ENCODE results near the gene MAB21L4.

MAB21L4 gene

DNA sequence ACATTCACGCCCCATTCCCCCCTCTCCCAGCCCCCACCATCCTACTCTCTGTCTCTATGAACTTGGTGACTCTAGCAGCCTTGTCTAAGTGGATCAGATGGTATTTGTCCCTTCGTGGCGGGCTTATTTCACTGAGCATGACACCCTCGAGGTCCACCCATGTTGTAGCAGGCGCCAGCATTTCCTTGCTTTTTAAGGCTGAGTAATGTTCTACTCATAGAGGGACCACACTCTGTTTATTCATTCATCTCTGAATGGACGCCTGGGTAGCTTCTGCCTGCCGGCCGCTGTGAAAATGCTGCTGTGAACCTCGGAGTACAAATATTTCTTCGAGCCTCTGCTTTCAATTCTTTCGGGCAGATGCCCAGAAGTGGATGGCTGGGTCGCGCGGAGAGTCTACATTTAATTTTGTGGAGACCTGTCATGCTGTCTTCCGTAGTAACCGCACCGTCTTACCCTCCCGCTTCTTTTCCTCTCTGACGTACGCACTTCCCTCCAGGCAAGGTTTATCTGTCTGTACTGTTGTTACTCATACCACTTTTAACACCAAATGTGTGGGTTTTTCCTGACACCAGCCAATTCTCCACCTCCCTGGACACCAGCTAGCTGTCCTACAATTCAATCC lies 15.8 kb upstream of the MAB21L4 start:
- DNase-seq, result no peak

DNA sequence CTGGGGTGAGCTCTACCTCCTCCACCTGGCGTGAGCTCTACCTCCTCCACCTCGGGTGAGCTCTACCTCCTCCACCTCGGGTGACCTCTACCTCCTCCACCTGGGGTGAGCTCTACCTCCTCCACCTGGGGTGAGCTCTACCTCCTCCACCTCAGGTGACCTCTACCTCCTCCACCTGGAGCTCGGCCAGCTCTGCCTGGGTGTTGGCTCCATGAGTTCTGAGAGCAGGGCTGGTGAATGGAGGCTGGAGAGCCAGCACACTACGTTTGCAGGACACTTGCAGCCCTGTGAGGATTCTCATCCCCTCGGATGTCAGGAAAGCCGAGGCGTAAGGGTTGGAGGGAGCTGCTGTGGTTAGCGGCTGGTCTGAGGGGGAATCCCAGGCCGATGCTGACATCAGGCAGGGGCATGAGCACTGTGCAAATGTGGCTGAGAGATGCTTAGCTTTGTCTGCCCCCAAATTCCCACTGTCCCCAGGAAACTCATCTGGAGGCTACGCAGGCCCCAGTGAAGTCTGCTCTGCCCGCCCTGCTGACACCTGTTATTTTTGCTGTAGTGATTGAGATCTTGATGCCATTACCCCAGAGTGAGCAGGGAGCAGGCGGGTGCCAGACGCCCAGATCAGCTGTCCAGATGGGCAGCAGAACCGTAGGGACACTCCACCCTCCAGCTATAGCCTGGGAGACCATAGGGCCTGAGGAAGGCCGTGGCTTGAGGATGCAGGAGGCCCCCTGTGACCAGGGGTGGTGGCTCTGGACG lies 13.4 kb upstream of the MAB21L4 start:
- DNase-seq, result no peak

DNA sequence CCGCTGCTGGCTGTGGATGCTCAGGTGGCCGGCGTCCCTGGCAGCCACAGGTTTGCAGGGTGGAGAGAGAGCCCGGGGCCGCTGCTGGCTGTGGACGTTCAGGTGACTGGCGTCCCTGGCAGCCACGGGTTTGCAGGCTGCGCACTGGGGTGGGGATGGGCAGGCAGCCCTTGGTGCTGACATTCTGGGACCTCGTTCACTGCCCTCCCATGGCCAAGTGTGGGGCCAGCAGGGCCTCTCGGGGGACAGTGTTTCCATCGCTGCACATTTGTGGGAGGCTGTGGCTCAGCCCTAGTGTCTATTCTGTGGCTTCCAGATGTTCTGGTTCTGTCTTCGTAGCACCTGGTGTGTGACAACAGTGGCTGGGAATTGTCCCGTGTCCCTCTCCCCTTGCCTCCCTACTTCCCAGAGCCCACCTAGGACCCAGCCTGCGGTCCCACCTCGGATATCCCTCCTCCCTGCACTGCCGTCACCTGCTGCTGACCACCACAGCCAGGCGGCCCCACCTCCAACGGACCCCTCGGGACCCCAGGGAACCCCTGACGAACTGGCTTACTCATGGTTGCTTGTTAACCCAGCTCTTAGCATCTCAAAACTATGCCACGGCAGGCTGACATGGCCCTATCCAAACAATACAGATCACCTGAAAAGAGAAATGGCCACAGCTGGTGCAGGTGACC lies 11.1 kb upstream of the MAB21L4 start:
- no peak for DNase-seq

DNA sequence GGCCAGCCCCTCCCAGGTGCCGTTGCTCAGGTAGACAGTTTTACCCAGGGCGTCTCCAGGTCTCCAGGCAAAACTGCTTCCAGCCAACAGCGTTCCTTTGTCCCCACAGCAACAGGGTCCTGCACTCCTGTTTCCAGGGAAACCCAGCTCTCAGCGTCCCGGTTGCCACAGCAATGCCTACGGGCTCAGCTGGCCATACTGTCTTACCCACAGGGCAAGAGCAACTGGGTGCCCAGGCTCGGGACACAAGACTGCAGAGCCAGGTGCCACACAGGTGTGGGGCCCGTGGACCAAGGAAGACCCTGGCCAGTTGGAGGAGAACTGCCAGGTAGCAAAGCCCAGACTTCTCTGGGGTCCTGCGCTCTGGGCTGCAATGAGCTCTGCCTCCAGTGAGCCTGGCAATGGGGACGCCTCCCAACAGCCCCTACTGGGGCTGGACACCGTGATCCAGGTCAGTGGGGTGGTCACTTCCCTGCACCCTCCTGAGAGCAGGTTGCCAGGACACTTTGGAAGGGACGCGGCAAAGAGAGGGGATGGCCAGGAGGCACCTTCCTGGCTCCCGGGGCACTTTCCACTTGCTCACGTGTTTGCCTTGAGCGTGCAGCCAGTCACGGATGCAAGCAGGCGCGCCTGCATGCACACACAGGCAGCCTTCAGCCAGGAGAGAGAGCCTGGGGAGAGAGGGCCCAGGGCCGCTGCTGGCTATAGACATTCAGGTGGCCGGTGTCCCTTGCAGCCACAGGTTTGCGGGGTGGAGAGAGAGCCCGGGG lies 10.4 kb upstream of the MAB21L4 start, which contains the start of gene CROCC2:
Gene CROCC2 (plus strand): TSS at position 196 of the 770 bp plus-strand sequence. CDS start 178 bp downstream, at position 374.
- no peak for DNase-seq

DNA sequence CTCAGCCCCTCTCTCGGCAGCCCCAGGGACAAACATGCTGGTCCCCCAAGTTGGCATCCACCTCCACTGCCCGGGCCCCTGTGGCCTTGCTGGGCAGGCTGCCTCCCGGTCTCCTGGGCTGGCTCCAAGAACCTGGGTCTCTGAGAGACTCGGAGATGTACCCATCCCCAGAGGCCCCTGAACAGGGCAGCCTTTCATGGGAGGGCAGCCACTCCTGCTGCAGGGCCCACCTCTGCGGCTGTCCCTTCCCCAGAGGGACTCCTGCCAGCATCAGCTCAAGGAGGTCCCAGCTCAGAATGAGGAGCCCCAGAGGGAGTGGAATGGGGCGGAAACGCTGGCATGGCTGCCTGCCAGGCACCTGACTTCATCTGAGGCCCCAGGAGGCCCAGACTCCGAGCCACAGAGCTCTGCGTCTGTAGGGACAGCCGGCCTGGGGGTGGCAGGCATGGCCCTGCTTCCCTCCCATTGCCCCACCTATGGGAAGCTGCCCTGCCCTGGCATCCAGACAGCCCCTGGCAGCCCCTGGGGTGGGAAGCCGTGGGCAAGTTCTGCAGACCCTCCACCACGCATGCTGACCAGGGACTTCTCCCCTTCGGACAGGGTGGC lies 9.3 kb upstream of the MAB21L4 start:
- DNase-seq, result no peak

DNA sequence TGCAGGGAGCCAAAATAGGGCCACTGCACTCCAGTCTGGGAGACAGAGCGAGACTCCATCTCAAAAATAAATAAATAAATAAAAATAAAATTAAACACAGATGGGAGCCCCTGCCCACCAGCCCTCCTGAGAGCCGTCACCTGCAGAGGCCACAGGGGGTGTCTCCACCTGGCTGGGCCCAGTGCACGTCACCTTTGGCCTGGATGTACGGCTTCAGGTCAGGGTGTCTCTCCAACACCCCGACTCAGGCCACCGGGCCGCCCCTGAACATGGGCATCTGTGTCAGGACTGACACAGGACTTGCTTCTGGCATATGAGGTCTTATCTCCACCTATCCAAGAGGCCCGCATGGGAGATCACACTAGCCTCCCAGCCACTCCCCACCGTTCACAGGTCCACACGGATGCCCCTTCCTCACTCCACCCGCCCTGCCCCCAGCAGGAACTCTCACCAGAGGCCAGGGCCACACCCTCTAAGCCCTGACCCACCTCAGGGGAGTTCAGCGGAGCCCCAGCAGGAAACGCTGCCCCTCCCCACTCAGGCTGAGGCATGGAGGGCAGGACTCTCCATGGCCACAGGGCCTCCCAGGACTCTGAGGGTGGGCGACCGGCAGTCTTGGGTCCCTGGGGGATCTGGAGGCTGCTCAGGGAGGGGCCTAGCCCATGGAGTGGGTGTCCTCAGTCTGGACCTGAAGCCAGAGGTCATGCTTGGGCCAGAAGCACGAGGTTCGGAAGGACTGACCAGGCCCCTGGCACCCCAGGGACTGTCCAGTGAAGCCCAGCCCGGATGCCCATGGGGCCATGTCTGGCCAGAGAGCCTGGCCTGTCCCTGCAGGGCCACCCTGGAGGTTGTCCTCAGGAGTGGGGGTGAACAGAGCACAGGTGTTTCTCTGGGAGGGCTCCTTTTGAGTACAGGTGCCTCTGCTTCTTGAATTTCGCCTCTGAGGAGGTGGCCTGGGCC lies 8.5 kb upstream of the MAB21L4 start:
- DNase-seq, result no peak

DNA sequence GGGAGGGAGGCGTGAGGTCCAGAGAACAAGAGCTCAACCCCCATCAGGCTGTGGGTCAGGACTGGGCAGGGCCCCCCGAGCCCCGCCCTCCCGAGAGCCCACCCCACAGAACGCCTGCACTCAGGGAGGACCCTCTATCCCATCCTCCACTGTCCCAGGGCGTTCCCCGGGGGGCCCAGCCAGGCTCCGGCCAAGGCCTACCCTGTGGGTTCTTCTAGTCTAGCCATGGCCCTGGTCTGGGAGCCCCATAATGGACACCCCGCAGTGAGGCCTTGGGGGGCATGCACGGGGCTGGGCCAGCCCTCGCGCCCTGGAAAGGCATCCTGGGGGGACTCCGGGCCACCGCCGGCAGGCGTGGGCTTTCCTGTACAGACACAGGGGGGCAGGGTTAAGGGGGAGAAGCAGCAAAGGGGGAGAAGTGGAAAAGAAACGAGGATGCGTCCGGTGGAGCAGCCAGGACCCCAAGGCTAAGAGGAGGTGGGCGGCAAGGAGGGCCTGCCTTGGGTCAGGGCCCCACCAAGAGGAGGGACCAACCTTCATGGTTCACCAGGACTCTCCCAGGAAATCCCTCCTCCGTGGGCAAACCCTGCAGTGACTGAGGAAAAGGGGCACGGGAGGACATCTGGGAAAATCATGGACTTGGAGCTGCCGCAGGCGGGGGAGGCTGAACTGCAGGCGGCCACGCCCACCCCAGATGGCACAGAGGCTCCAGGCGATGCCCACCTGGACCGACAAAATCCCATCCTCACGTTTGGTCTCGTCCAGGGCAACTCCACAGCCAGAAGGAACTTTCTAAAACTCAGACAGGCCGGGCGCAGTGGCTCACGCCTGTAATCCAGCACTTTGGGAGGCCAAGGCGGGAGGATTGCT lies 7.5 kb upstream of the MAB21L4 start:
- DNase-seq, result no peak

DNA sequence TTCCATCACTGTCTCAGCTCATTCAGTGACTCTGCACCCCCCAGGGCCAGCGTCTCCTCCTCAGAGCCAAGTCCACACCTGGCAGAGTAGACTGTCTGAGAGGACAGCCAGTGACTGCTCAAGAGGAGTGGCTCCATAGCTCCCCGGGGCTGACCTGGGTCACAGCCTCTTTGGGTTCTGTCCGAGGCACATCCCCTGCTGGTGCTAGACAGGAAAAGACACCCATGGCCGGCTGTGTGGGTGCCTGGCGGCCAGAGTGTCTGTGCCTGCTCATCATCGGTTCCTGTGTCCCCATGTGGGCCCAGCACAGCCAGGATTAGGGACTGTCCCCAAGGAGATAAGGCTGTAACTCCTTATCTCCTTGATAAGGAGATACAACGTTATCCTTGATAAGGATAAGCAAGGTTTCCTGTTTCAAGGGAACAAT lies 6.7 kb upstream of the MAB21L4 start:
- DNase-seq, result no peak

DNA sequence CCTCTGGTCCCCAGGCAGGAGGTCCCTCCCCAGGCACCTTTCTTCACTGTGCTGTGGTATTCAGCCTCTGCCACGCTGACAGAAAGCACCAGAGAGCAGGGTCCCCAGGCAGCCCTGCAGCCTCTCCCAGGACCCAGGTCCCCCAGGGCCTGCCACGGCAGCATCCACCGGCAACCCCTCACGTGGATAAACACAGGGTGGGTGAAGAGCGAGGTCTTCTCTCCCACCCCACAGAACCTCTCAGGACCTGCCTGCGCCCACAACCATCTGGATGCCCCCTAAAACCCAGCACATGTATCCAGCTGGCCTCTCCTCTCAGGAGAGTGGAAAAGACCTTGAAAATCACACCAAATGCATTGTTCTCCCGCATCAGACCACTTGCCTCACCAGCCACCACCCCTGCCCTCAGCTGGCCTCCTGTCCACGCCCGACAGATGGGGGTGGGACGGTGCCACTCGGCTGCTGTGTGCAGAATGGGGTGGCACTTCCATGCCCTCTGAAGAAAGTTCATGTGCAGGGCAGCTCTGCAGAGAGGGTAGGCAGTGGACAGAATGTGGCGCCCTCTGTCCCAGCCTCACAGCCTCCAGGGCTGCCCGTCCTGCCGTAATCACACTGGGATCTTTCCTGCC lies 6.1 kb upstream of the MAB21L4 start:
- DNase-seq, result no peak

DNA sequence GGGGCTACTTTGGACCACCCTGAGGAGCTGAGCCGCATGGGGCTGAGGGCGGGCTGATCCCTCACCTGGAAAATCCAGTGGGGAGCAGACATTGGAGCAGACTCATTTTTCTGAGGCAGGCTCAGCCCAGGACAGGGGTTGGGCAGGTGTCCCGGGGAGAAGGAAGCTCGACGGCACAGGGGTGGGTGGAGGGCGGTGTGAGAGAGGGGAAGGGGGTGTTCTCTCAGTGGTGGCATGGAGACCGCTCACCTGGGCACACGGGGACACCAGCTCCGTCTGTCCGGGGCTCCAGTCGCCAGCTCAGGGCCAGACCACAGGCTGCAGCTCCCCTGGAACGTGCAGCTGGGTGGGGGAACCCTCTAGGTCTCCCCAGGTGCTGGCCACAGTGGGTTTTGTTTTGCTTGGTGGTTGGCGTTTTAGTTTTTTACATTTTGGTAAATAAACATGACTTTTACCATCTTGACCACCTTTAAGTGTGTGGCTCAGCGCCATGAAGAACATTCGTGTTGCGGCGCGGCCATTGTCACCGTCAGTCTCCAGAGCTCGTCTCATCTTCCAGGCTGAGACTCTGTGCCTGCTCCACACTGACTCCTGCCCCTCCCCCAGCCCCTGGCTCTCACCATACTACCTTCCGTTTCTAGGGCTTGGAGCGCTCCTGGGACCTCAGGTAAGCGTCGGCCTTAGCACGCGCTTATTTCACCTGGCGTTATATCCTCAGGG lies 4.3 kb upstream of the MAB21L4 start:
- DNase-seq, result no peak

DNA sequence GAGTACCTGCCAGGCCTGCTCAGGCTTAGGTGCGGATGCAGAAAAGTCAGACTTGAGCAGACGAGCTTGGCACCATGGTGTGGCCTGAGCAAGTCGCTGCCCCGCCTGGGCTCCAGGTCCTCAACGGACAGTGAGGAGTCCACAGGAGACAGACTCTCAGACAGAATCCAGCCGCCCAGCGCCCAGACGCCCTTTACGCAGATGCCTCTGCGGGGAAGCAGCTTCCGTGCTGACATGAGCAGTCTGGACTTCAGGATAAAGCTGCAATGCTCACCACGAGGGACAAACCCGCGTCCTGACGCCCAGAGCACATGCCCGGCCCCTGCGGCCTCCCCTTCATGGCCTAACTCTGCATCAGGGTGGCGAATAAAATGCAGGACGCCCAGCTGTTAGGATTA lies 3.5 kb upstream of the MAB21L4 start:
- DNase-seq, result no peak

DNA sequence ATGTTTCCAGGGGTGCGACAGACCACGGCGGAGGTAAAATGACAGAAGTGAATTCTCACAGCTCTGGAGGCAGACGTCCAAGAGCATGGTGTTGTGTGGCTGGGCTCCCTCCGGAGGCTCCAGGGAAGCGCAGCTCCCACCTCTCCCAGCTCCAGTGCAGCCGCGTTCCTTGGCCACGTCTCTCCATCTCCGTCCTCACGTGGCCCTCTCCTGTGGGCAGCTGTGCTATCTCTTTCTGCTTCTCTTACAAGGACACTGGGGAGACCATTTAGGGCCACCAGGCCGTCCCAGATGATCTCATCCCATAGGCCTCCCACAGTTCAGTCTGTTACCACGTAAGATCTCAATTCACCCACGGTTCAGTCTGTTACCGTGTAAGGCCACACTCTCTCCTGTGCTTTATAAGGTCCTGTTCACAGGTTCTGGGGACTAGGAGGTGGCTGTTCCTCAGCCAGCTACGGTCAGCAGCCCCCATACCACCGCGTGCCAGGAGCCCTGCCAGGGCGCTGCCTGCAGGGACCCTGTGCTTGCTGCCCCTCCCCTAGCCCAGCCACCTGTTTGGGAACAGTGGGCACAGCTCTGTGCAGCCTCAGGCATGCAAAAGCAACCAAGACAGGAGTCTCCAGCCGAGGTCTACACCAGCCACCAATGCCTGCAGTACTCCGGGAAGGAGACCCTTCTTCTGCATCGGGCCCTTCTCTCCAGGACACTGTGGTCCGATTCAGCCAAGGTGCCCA lies 2.9 kb upstream of the MAB21L4 start:
- no peak for DNase-seq

DNA sequence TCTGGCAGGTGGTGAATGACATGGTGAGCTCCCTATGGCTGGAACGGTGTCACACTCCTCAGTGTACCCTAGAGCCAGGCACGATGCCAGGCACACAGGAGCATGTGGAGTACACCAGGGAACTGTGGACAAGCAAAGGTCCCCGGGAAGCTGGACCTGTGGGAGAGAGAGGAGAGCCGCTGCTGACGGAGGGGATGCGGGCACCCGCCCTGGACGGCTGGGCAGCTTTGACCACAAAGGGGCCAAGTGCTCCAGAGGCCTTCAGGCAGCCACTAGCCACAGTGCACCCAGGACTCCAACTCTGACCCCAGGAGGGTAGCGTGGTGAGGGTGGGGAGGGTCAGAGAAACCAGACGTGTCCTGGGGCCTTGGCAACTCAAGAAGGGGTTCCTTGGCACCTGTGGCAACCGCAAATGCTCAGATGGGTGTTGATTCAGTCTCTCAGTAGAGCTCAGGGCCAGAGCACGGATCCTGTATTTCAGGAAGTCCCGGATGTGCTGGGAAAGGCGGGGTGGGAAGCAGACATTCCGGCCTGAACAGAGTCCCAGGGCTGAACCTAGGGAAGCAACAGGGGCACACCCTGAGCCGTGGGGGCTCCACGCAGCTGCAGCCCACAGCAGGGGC lies 2.3 kb upstream of the MAB21L4 start:
- no peak for DNase-seq

DNA sequence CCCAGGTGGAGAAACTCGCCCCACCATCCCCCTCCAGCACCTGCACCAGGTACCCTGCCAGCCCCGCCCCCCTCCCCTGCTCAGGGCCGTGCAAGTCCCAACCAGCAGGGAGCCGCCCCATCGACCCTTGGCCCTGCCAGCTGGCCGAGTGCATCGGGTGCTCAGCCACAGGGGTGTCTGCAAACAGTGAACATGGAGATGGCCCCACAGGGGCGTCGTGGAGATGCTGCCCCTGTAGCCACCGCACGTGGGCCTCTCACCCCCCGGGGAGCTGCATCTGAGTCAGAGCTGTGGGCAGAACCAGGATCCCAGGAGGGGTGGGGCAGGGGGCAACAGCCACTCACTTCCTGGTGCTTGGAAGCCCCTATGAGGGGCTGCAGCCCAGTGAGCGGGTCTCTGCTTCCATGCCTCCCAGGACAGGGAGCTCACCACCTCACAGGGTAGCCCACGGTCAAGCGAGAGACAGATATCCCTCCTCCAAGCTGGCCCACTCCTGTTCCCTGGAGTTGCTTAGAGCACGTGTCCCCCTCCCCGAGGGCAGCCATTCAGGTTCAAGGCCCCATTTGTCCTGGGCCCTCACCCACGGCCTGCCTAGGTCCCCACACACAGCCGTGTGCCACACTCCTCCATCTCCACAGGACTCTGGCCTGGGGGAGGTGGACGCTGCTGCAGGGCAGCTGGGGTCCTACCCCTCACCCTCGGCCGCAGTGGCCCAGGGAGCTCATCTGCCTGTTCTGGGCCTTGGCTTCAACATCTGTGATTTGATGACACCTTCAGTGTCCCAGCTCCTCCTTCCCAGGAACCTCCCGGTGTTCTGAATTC lies 1.1 kb upstream of the MAB21L4 start:
- DNase-seq, result no peak

DNA sequence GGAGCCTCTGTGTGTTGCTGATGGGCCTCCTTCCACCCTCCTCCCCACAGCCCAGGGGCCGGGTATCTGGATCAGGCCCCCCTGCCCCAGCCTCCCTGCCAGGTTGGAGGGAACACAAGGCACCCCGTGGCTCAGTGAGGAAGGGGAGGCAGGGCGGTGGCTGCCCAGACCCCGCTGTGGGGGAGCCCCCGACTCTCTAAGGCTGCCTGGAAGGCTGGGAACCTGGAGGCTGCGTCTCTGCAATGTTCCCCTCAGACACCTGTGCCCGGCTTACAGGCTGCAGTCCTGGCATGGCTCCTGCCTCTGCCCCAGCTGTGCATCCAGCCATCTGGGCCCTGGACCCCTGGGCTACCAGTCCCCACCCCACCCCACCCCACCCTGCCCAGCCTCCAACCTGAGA lies 438 bp upstream of the MAB21L4 start:
- no peak for DNase-seq

DNA sequence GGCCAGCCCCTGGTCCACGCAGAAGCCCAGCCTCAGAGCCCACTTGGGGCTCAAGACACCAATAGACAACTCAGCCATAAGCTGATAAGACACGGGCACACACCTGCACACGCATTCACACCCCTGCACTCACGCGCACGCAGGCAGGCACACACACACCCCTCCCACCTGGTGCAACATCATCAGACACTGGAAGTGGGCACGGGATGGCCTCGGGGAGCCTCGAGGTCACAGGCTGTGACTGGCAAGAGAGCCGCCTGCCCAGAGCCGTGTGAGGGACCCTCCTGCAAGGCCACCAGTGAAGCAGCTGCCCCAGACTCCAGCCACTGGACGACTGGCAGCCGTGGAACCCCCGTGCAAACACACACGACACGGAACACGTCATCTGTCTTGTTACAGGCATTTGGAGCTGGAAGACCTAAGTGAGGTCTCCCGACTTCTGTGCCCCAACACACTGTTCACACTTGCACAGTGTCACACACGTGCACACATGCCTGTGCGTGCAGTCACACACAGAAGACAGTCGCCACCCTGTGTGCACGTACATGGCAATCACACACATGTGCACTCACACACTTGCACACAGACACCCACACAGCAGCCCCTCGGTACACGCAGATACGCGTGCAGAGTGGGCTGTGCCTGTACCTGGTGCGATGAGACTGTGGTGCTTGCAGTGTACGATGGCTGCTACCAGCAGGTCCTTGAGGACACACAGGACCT lies 959 bp downstream of the MAB21L4 start:
- DNase-seq, result no peak

Data from T-helper 9 cell (primary cell).